CD4-positive, alpha-beta T cell treated with Interleukin-10 for 1 hour (primary cell): Measurements from ENCODE around the gene FAM227B.
"Not testable (repeated sequence)": the region's sequence is repeated elsewhere in the genome, so short reads cannot be mapped to it uniquely, and the experiment has no call there.

Experiments used
- DNase-seq: peaks from one replicate; pipeline ENCODE4 v3.0.0-alpha.2; 2020

Gene FAM227B

GRCh38 chr15:49492151-49492550 is 128.5 kb downstream of the FAM227B start:
- no peak for DNase-seq

- DNase-seq: no peak
Measured at GRCh38 chr15:49490966-49491365, 129.7 kb downstream of the FAM227B start.

- not testable (repeated sequence) for DNase-seq
Measured at GRCh38 chr15:49485401-49485800, 135.2 kb downstream of the FAM227B start.

- not testable (repeated sequence) for DNase-seq
Measured at GRCh38 chr15:49478982-49479381, 141.6 kb downstream of the FAM227B start.

GRCh38 chr15:49478021-49478420 is 142.6 kb downstream of the FAM227B start:
- DNase-seq: not testable (repeated sequence)

GRCh38 chr15:49473031-49473430 is 147.6 kb downstream of the FAM227B start:
- no peak for DNase-seq

- no peak for DNase-seq
Measured at GRCh38 chr15:49472338-49472737, 148.3 kb downstream of the FAM227B start.

GRCh38 chr15:49471733-49472132 is 148.9 kb downstream of the FAM227B start:
- no peak for DNase-seq

GRCh38 chr15:49471248-49471647 is 149.4 kb downstream of the FAM227B start:
- DNase-seq: peak; percentile 20

GRCh38 chr15:49468481-49468839 is 152.2 kb downstream of the FAM227B start:
- DNase-seq: no peak

- DNase-seq: no peak
Measured at GRCh38 chr15:49467746-49468480, 152.7 kb downstream of the FAM227B start.

GRCh38 chr15:49466119-49466518 is 154.5 kb downstream of the FAM227B start:
- no peak for DNase-seq

- no peak for DNase-seq
Measured at GRCh38 chr15:49464522-49464921, 156.1 kb downstream of the FAM227B start.

GRCh38 chr15:49462232-49462844 is 158.3 kb downstream of the FAM227B start:
- no peak for DNase-seq

- DNase-seq: no peak
Measured at GRCh38 chr15:49460411-49460941, 160.1 kb downstream of the FAM227B start.

GRCh38 chr15:49458145-49458544 is 162.5 kb downstream of the FAM227B start:
- no peak for DNase-seq

GRCh38 chr15:49456166-49456565 is 164.5 kb downstream of the FAM227B start:
- DNase-seq: no peak

- no peak for DNase-seq
Measured at GRCh38 chr15:49452595-49452994, 168.0 kb downstream of the FAM227B start.

- no peak for DNase-seq
Measured at GRCh38 chr15:49441816-49442215, 178.8 kb downstream of the FAM227B start.

GRCh38 chr15:49441356-49441755 is 179.3 kb downstream of the FAM227B start:
- no peak for DNase-seq

- DNase-seq: no peak
Measured at GRCh38 chr15:49439678-49440395, 180.8 kb downstream of the FAM227B start.

- no peak for DNase-seq
Measured at GRCh38 chr15:49438962-49439631, 181.5 kb downstream of the FAM227B start.

GRCh38 chr15:49436751-49437150 is 183.9 kb downstream of the FAM227B start:
- DNase-seq: no peak
